Panc1 (cell line): ENCODE data around the gene CDYL. TPM values are rescaled to one million over a fixed set of nuclear protein-coding genes. Genes with fewer than 3 reads are reported as not detected.
A peak's percentile ranks its signal among the peaks of the same experiment; 100 is the strongest.

ENCODE experiments used
- ATAC-seq: fragments of 200-7000 bp; cut with Tn5 transposase; 2 replicates; pipeline ENCODE4 v1.9.1; 2020; ENCODE audit warnings: mild to moderate bottlenecking, moderate library complexity
- BruUV-seq: library from RNA; stranded (reverse); fragments of 400-500 nt; replicated peaks from 2 replicates; lab custom pipeline; 2021; lab: Mats Ljungman, UMichigan
- CTCF ChIA-PET: fragments of 300-600 bp; sonication (Branson Sonifier 250); formaldehyde crosslinking; loops from one replicate; lab custom pipeline; 2022; ENCODE audit warnings: antibody characterized with exemption; lab: Charles Lee
- POLR2A ChIA-PET: fragments of 300-600 bp; sonication (Branson Sonifier 250); formaldehyde crosslinking; loops from one replicate; lab custom pipeline; 2022; ENCODE audit warnings: antibody characterized with exemption; lab: Charles Lee
- DNase-seq: peaks from one replicate; pipeline ENCODE4 v3.0.0-alpha.2; 2010; ENCODE audit warnings: low read depth, low spot score
- H3K27ac ChIP-seq: 2 replicates; pipeline ENCODE4 v1.5.1; 2011; ENCODE audit warnings: mild to moderate bottlenecking, low read length, inconsistent platforms
- H3K27me3 ChIP-seq: fragments of 200-500 bp; sonication (Bioruptor generic); 2 replicates; pipeline ENCODE4 v1.6.0; 2014; ENCODE audit warnings: low read length, inconsistent platforms; ENCODE audit not compliant: control insufficient read depth, insufficient read depth
- H3K36me3 ChIP-seq: fragments of 200-500 bp; sonication (Bioruptor generic); 2 replicates; pipeline ENCODE4 v1.5.1; 2014; ENCODE audit warnings: inconsistent platforms, mild to moderate bottlenecking, low read length, moderate library complexity; ENCODE audit not compliant: control insufficient read depth, insufficient read depth
- H3K4me1 ChIP-seq: 2 replicates; pipeline ENCODE4 v1.5.1; 2011; ENCODE audit warnings: inconsistent platforms, mild to moderate bottlenecking, low read length, moderate library complexity; ENCODE audit not compliant: control insufficient read depth, insufficient read depth
- H3K4me3 ChIP-seq, 2 experiments: 2 replicates each; pipeline ENCODE4 v1.5.1; 2011 to 2012; ENCODE audit warnings: low read depth in 2 of 2, low read length in 2 of 2, mild to moderate bottlenecking in 2 of 2, inconsistent platforms in 1 of 2, moderate library complexity in 1 of 2
- H3K9me3 ChIP-seq: fragments of 200-500 bp; sonication (Bioruptor generic); 2 replicates; pipeline ENCODE4 v1.5.1; 2014; ENCODE audit warnings: low read depth, mild to moderate bottlenecking, inconsistent platforms, low read length, moderate library complexity; ENCODE audit not compliant: control insufficient read depth, insufficient read depth
- CTCF ChIP-seq: fragments of 450-650 bp; IDR thresholded peaks from 2 replicates; pipeline ENCODE4 v1.5.1; 2017; ENCODE audit warnings: mild to moderate bottlenecking
- POLR2AphosphoS5 ChIP-seq: IDR thresholded peaks from 2 replicates; pipeline ENCODE4 v1.6.1; 2012; ENCODE audit warnings: mild to moderate bottlenecking, low read depth, low read length, moderate library complexity
- REST ChIP-seq, 2 experiments: IDR thresholded peaks; 2 replicates each; pipeline ENCODE4 v1.6.1; 2011 to 2012; ENCODE audit warnings: low read depth in 2 of 2, control low read depth in 1 of 2, low read length in 1 of 2, mild to moderate bottlenecking in 1 of 2, moderate library complexity in 1 of 2; ENCODE audit not compliant: insufficient read depth in 1 of 2
- SIN3A ChIP-seq: IDR thresholded peaks from 2 replicates; pipeline ENCODE4 v1.6.1; 2012; ENCODE audit warnings: low read depth, mild to moderate bottlenecking, low read length, moderate library complexity, borderline replicate concordance; ENCODE audit not compliant: insufficient read depth
- TCF7L2 ChIP-seq: IDR thresholded peaks from 2 replicates; pipeline ENCODE4 v1.6.1; 2011; ENCODE audit warnings: mild to moderate bottlenecking, low read depth, low read length, inconsistent platforms
- in situ Hi-C: cut with HindIII; loops from 2 replicates; pipeline ENCODE4 v1.10.0; 2016; ENCODE audit warnings: low sequenced_read_pairs, low pct_unique_long_range_greater_than_20kb
- intact Hi-C: fragments of 100-400 bp; cut with micrococcal nuclease; formaldehyde crosslinking; loops from one replicate; pipeline ENCODE4 v1.10.0; 2022; ENCODE audit not compliant: unreplicated experiment
- total RNA-seq: library from RNA; stranded (reverse); gene quantifications from one replicate; pipeline ENCODE4 v1.2.1, GENCODE V29; 2021; ENCODE audit not compliant: unreplicated experiment

The CDYL gene
- total RNA-seq, 1 experiment from 2014 or later: 61.4 TPM

- Histone ChIP-seq H3K27me3 (no peaks in the 10 kb centered on the region), H3K9me3 (no peaks in the 10 kb centered on the region), H3K27ac (no peak overlapping the region; the same call in 1 of the 2 replicates), H3K4me3 (no peak overlapping the region), H3K36me3 (peaks cover 6% of the 10 kb centered on the region), H3K4me1 (peaks cover 12% of the 10 kb centered on the region)
- ChIA-PET POLR2A (no interaction called here), CTCF (no interaction called here)
- intact Hi-C loops: no loop called here
- ATAC-seq (peak; percentile 68), DNase-seq (no peak)
- TF ChIP-seq TCF7L2: no peak
- TF ChIP-seq SIN3A: no peak
- no peak for TF ChIP-seq POLR2AphosphoS5
- in situ Hi-C loops: no loop called here
- no TSS peak for BruUV-seq
Measured at GRCh38 chr6:4941782-4942672, 165.8 kb downstream of the CDYL start.

- CTCF ChIA-PET: no interaction called here
- Histone ChIP-seq H3K4me3 (no peak overlapping the region), H3K36me3 (peaks cover 6% of the 10 kb centered on the region), H3K9me3 (no peaks in the 10 kb centered on the region), H3K4me1 (peaks cover 12% of the 10 kb centered on the region), H3K27me3 (no peaks in the 10 kb centered on the region), H3K27ac (no peak overlapping the region)
- TF ChIP-seq REST (IDR thresholded peaks at IDR 0.05; ENCODE audit: insufficient read depth in 1 of 2, low read depth in 2 of 2, low read length in 1 of 2) (no peak), POLR2AphosphoS5 (no peak), TCF7L2 (no peak), SIN3A (no peak), CTCF (no peak)
- ATAC-seq (0 out of 2 replicates have a peak, but pooled peaks have one; percentile 41), DNase-seq (no peak)
- BruUV-seq: no TSS peak
- POLR2A ChIA-PET: no interaction called here
- in situ Hi-C loops: no loop called here
- intact Hi-C loops: no loop called here
Measured at GRCh38 chr6:4942673-4943009, 166.4 kb downstream of the CDYL start.

- DNase-seq: no peak
- H3K4me1 ChIP-seq: peaks cover 12% of the 10 kb centered on the region
- intact Hi-C loops (no loop called here), in situ Hi-C loops (no loop called here)
- no peak for TF ChIP-seq SIN3A
- no peak for TF ChIP-seq CTCF
- TF ChIP-seq REST (IDR thresholded peaks at IDR 0.05; ENCODE audit: insufficient read depth in 1 of 2, low read depth in 2 of 2, low read length in 1 of 2): no peak
- no peak for TF ChIP-seq POLR2AphosphoS5
- no peak for TF ChIP-seq TCF7L2
- CTCF ChIA-PET: no interaction called here
- H3K4me3 ChIP-seq: no peak overlapping the region
- POLR2A ChIA-PET: interaction anchor here (0.6 kb wide), 1 partner anchor 93 kb away, joined by 6 read pairs; no protein-coding TSS in a partner anchor
- no peaks in the 10 kb centered on the region for H3K27me3 ChIP-seq
- peaks cover 5% of the 10 kb centered on the region for H3K36me3 ChIP-seq
- BruUV-seq: no TSS peak
- H3K9me3 ChIP-seq: no peaks in the 10 kb centered on the region
- H3K27ac ChIP-seq: no peak overlapping the region; the same call in 1 of the 2 replicates
- ATAC-seq: no peak
Measured at GRCh38 chr6:4943716-4944115, 167.5 kb downstream of the CDYL start.
